Inferior parietal cortex (tissue), 1 donor: Measurements from ENCODE around the gene PLG.
"Not testable (repeated sequence)": the region's sequence is repeated elsewhere in the genome, so short reads cannot be mapped to it uniquely, and the experiment has no call there.

Experiments used
- DNase-seq: peaks from one replicate; pipeline ENCODE4 v3.0.0-alpha.2; 2016; ENCODE audit errors: extremely low spot score

PLG gene

DNA sequence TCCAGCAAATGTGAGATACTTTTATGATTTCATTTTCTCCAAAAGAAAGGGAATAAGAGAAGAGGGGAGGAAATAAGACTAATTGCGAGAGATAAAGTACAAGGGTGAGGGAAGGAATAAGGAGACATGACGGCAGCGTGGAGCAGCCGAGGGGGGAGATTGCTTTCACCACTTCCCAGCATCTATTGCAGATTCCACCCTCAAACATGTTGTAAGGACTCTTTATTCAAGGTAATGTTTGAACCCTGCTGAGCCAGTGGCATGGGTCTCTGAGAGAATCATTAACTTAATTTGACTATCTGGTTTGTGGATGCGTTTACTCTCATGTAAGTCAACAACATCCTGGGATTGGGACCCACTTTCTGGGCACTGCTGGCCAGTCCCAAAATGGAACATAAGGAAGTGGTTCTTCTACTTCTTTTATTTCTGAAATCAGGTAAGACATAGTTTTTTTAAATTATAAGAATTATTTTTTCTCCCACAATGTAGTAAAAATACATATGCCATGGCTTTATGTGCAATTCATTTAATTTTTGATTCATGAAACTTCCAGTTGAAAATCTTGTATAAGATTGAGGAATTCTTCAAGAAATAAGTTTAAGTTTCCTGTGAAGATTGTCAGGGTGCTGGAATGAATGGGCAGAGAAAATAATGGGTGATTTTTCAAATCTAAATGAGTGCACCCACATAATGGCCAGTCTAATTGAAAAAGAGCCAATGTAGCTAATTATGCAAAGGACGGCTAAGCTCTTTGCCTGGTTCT is at the start of gene PLG:
Gene PLG, plus strand, starts transcription at position 327 of the 763 bp plus-strand sequence. Its CDS starts 61 bp downstream, at position 388.
- DNase-seq: not testable (repeated sequence)

DNA sequence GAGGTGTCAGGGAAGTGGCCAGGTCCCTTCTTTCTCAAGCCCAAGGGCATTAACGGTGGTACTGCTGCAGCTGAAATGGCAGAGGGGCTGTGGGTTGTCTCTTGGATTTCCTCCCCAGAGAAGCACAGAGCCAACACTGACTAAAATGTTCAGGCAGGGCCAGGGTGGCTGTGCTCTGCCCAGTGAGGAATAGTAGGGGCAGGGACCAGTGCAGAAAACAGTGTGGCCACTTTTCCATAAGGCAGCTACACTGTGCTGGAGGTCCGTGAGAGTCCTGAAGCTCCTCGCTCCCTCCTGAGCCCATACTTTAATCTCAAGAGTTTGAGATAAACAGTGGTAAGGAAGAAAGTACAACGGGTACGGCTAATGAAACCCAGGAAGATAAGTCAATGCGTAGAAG is 42.5 kb upstream of the PLG start:
- no peak for DNase-seq

DNA sequence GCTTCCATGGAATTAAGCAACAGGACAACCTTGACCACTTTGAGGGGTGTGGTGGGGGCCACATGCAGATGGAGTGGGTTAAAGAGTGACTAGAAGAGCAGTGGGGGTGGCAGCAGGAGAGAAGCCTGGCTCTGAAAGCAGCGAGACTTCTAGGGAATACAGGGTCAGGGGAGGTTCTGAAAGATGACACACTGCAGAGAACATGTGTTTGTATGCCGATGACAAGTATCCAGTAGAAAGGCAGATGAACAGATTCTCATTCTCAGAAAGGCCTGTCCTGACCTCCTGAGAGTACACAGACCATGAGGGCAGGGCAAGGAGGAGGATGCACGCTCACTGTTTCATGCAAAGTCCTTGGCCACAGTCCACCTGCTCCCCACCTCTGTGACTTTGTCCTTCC is 40.8 kb upstream of the PLG start:
- no peak for DNase-seq

DNA sequence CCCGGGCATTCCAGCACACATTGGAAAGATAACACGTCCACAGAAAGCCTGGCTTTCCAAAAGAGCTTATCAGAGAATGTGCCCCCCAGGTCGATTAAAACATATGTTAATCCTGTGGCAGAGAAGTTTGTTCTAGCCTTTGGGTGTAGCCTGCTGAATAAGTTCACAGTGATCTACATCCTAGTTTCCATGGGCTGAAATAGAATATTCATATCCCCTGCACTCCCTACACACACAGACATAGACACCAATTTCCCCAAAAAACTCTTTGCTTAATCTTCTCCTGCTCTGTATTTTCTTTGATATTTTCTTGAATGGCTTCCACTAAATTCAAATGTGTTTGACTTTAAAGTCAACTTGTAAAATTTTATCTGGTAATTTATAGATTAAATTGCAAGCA is 39.6 kb upstream of the PLG start:
- no peak for DNase-seq

DNA sequence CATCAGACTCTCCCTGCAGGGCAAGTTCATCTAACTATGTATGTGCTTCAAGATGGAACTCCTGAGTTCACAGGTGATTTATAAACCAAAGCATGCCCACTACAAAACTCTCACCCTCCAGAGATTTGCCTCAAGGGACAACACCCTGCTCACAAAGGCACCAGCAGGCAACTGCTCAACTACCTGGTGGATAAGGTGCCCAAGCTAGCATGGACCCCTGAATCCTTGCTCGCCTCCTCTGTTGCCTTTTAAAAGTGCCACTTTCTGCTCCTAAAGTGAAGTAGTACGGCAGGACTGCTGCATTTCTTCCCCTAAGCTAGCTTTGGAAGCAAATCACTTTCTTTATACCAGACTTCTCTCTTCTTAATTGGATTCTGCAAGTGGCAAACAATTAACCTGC is 39.2 kb upstream of the PLG start:
- no peak for DNase-seq

DNA sequence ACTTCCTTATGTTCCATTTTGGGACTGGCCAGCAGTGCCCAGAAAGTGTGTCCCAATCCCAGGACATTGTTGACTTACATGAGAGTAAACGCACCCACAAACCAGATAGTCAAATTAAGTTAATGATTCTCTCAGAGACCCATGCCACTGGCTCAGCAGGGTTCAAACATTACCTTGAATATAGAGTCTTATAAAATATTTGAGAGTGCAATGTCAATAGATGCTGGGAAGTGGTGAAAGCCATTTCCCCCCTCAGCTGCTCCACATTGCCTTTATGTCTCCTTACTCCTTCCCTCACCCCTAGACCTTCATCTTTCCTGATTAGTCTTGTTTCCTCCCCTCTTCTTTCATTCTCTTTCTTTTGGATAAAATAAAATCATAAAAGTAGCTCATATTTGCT is 37.8 kb upstream of the PLG start, which contains the start of gene LPA:
Gene LPA, minus strand, starts transcription at position 78 of the 400 bp plus-strand sequence. Its CDS starts 61 bp downstream, at position 17.
- not testable (repeated sequence) for DNase-seq

DNA sequence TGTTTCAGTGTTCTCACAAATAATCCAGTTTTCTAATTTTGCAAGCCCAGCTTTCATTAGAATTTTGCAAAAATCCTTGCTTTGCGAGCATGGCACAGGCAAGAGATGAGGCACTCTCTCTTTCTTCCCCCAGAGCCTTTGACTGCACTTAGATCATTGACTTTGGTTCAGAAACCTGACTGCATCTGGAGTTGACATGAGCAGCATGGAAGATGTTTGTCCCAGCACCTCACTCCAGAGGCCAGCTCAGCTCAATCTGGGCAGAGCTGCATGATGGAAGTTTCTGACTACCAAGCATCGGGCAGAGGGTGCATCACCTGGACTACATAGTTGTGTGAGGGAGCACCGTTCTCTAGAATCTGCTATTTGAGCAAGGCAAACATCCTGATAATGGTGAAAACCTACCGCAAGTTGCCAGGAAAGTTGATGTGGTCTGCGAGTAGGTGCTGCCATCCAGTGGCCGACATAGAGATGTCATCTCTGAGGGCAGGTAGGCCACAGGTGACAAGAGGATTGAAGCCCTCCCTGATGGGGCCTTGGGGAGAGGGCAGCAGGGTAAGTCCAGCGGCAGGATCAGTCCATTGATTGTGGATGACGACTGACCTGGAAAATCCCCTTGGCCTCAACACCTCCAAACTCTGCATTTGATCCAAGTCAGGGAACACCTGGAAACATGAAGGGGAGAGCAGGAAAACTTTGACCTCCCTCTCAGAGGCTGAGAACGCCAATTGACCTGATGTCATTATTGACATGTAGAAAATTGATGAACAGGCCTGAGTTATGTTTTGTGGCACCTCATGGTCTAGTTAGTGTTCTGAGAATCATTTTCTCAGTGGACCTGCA is 34.2 kb upstream of the PLG start:
- no peak for DNase-seq

DNA sequence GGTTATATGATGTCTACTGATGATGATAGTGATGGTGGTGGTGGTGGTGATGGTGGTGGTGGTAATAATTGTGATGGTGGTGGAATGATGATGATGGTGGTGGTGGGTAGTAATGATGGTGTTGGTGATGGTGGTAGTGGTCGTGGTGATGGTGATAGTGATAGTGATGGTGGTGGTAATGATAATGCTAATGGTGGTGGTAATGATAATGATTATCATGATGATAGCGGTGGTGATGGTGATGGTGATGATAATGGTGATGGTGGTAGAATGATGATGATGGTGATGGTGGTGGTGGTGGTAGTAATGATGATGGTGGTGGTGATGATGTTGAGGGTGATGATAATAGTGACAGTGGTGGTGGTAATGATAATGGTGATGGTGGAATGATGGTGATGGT is 33.5 kb upstream of the PLG start:
- DNase-seq: no peak

DNA sequence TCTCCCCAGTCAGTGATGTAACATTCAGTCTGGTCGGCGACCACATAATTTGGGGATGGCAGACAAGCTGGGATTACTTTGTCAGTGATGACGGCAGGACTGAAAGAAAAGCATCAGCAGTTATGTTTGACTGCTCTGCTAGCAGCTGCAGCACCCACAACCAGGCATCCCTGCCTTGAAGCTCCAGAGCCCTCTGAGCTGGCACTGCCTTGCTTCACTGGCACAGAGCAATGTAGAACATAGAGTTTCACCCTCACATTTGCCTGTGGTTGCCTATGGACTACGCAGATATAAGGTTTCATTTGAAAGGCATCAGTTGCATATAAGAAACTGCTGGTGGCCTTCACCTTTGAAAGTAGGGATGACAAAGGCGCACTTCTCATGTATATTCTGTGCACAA is 25.6 kb upstream of the PLG start:
- DNase-seq: not testable (repeated sequence)

DNA sequence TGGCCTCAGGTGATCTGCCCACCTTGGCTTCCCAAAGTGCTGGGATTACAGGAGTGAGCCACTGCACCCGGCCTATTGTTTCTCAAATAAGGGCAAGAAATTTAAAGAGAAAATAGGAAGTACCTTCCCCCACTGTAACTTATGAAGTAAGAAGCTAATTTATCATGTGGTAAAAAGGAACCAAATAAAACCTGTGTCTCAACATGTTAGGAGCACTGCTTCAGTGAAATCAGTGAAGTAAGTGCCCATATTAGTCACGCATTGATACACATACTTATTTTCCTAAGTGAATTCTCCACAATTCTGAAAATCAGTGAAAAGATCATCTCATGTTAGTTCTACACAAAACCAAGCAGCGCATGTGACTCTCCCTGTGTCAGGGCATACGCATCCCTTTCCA is 23.8 kb upstream of the PLG start:
- no peak for DNase-seq

DNA sequence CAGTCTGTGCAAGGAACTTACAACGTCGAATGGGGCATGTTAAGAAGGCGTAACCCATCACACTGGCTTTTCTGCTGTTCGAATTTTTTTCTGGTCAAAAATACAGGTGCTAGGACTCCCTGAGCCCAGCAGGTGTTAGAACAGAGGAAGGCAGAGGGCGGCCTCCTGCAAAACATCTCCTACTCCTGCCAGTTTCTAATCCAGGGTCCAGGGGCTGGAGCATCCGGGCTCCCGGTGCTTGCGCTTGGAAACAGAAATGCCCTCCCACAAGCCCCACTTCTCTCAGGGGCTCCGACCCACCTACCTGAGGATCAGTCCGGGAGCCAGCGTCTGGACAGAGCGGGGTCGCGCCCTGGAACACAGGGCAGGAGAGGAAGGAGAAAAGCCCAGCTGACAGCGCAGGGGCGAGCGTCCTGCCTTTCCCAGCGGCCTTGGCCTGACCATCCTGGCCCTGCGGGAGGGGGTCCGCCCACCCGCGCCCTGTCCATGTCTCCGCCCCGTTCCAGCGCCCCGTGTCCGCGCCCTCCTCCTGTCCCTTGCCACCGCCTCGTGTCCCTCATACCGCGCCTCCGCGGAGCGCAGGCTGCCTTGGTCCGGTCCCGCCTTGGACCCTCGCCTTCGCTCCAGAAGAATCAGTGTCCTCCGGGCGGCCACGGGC is 23.2 kb upstream of the PLG start:
- DNase-seq: no peak

DNA sequence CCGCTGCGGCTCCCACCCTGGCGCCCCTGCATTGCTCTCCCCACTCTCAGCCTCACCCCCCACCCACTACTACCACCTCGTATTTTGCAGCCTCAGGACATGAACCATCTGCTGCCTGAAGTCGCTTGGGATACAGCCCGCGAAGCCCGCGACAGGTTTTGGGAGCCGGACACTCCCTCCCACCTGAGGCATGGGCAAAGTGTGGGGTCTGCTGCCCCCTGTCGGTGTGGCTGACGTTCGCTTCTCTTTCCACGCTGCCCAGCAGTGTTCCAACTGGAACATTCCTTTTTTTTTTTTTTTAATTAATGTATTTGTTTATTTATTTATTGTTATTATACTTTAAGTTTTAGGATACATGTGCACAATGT is 22.7 kb upstream of the PLG start:
- DNase-seq: no peak

DNA sequence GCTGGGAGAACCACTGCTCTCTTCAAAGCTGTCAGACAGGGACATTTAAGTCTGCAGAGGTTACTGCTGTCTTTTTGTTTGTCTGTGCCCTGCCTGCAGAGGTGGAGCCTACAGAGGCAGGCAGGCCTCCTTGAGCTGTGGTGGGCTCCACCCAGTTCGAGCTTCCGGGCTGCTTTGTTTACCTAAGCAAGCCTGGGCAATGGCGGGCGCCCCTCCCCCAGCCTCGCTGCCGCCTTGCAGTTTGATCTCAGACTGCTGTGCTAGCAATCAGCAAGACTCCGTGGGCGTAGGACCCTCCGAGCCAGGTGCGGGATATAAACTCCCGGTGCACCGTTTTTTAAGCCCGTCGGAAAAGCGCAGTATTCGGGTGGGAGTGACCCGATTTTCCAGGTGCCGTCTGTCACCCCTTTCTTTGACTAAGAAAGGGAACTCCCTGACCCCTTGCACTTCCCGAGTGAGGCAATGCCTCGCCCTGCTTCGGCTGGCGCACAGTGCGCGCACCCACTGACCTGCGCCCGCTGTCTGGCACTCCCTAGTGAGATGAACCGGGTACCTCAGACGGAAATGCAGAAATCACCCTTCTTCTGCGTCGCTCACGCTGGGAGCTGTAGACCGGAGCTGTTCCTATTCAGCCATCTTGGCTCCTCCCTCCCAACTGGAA is 16.8 kb upstream of the PLG start:
- not testable (repeated sequence) for DNase-seq

DNA sequence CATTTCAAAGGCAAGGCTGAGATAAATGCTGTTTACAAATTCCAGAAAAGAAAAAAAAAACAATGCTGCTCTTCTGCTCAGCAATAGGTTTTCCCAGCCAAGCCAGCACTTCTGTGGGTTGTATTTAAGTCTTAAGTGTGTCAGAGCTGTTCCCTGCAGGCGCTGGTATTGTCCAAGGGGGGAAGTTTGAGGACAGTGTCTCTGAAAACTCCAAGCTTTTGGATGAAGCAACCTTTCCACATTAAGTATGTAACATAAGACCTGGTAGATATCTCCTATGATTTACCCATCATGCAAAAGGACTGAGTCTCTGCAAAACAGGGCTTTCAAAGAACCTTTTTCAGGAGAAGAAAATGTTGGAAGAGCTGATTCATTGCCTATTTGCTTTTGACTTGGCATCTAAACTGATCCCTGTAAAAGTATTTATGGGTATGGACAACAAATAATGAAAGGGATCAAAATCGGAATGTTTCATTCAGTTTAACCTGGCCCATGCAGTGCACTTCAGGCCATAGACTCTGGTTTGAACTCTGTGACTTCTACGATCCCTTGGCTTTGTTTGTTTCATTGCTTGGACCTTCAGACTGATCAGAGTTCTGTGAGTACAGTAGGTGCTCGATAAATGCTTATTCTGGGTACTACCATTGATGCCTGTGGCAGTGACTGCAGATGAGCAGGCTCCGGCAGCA is 16.1 kb upstream of the PLG start:
- no peak for DNase-seq

DNA sequence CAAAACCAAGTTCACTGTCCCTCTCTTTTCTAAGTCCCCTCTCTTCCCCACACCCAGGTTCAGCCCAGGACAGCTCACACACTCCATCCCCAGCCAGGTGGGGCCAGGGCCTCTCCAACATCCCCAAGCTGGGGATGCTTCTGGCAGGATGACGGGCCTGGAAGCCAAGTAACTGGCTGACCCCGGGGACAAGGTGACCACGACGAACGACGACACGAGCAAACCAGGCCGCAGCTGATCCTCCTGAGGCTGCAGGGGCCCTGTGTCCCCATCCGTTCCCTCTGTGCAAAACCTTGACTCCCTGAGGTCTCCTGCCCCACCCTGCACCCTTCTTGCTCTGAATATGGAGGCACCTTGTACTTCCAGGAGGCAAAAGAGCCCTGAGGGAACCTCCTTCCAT is 11.6 kb upstream of the PLG start:
- no peak for DNase-seq

DNA sequence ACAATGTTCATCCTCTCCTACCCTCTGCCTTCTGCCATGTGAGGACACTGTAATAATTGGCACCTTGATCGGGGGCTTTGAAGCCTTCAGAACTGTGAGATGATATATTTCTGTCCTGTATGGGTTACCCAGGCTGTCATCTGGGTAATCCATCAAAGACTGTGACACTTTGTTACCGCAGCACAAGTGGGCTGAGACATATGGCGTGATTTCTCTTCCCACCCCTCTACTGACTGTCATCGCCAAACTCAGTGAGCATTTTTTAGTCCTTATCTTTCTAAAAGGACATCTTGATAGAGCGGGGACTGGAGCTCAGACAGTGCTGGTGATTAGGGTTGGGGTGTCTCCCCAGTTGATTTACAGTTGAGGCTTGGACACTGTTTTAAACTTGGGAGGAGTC is 10.4 kb upstream of the PLG start:
- DNase-seq: no peak

DNA sequence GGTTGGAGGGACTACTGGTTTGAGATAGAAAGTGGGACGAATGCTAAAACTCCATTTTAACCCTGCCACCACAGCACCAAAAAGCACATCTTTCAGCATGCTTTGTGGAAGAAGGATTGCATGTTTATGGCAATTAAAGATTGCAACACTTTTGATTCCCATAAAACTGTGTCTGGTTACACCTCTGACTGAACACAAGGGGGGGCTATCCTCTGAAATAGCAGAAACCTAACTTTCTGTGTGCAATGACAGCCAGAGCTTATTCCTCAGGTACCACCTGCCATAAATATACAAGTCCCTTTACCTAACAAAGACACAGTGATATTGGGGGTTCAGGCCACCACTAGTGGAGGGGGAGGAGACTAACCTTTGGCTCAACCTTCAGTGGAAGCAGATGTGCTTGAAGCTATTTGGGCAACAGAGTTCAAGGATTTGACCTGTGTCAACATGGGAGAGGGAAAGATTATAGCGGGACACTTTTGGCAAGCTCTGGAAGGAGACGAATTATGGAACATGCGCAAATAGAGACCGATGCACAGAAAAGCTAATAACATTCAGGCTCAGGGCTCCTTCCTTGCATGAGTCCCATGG is 9.6 kb upstream of the PLG start:
- no peak for DNase-seq

DNA sequence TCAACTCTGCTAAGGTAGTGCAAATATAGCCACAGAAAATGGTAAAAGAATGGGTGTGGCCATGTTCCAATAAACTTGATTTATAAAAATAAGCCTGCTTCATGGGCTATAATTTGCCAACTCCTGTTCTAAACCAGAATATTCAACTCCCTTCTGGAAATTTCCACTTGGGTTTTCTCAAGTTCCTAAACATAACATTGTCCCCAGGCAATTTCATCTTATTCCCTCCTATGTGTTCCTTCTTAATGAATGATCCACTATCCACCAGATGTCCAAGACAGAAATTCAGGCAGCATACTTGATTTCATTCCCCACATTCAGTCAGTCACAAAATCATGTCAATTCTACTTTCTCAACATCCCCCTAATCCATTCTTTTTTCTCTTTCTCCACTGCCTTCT is 7.0 kb upstream of the PLG start:
- DNase-seq: not testable (repeated sequence)

DNA sequence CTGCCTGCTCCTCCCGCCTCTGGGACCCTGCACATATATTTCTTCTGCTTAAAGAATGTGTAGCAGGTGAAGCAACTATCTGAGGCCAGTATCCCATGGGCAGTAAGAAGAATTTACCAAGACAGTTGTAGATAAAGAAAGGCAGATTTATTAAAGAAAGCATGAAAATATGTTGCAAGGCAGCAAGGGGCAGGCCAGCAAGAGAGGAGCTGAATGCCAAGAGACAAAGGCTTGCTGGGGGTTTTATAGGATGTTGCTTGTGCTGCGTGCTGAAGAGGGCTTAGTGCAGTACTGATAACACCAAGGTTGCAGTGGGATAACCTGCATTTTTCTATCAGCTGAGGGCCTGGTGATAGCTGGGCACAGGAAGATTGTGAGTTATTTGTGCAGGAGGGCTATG is 6.4 kb upstream of the PLG start:
- DNase-seq: not testable (repeated sequence)

DNA sequence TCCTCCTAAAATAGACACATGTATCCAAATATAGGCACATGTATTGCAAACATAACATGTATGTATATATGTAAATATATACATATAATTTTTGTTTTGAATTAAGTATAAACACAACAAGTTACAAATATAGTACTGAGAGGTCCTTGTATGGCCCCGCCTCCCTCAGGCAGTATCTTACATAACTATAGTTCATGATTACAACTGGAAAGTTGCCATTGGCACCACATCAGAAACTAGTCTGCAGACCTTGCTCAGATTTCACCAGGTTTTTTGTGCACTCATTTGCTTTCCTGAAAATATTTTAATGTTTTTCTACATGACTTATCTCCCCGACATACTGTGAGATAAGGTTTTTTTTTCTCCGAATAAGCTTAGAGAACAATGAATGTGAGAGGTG is 5.2 kb upstream of the PLG start:
- not testable (repeated sequence) for DNase-seq

DNA sequence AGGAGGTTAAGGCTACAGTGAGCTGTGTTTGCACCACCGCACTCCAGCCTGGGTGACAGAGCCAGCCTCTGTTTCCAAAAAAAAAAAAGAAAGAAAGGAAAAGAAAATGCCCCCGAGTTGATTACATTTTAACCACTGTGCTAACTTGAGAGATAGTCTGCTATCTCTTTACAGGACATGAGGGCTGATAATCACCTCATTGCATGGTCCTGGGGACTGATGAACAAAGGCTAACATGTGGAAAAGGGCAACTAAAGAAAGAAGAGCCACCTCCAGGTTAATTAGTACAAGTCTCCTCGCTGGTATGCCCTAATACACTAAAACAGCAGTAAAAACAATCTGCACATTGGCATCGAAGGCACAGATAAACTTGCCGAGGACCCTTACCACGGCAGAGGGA is 4.2 kb upstream of the PLG start:
- DNase-seq: no peak
